Endometrial microvascular endothelial cells (primary cell): ENCODE results near the gene THAP10. TPM values are rescaled to one million over a fixed set of nuclear protein-coding genes. Genes with fewer than 3 reads are reported as not detected.

Experiments
- in situ Hi-C: cut with HindIII; loops from 2 replicates; pipeline ENCODE4 v1.10.0; 2017; ENCODE audit warnings: low sequenced_read_pairs, low pct_unique_long_range_greater_than_20kb; ENCODE audit errors: inconsistent ontology term
- total RNA-seq: library from RNA; depleted of rRNA; stranded (reverse); fragments of >200 nt; gene quantifications from one replicate; pipeline ENCODE4 v1.2.3, GENCODE V29; 2015; ENCODE audit errors: inconsistent ontology term

Gene THAP10
- total RNA-seq, 1 donor from 2014 or later, result 10.8 TPM

DNA sequence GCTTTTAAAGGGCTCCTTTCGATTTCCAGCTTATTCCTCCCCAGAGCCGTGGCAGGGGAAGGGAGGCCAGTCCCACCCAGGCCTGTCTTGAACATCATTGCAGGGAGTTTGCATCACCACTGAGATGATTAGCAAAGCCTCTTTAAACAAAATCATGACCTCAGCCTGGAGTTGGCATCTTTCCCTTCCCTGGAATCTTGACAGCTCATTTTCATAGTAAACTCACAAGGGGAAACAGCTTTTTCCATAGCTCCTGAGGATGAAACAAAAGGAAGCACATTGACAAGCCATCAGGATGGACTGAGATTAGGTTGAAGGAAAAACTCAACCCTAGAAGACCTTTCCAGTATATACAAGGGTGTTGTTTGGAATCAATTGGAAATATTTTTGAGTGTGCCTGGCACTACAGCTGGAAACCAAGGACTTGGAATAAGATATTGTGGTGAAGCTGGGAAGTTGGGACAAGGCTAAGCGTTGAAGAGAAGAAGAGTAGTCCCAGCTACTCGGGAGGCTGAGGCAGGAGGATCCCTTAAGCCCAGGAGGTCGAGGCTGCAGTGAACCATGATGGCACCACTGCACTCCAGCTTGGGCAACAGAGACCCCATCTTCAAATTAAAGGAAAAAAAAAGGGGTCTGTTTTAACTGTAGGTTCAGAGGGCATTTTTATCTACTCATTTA, 35.2 kb downstream of the THAP10 start:
- in situ Hi-C loops, result no loop called here

DNA sequence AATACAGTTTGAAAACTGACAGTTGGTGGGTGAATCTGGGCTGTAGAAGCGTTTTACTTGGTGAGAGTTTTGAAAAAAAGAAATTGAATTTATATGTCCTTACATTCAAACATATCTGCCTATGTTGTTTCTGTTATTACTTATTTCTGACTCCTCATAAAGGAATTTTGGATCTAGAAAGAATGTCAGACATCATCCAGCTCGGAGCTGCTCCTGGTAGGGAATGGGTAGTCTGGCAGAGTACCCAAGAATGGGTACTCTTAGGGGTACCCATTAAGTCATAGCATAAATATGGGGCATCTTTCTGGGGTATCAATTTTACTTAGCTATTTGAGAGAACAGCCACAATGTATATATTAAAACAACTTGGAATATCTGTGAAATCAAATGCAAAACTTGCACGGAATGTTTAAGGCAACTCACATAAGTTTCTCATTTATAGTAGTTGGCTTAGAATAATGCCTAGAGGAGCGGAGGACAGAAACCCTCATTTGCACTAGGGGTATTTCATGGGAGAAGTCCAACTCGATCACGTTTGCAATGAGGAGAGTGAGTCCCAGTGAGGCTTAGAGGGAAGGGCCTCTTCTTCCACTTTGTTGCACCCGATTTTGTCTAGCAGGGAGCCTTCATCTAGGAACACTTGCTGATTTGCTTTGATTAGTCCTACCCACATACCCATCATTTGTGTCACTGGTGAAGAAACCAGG, 35.9 kb downstream of the THAP10 start:
- in situ Hi-C loops, result no loop called here

DNA sequence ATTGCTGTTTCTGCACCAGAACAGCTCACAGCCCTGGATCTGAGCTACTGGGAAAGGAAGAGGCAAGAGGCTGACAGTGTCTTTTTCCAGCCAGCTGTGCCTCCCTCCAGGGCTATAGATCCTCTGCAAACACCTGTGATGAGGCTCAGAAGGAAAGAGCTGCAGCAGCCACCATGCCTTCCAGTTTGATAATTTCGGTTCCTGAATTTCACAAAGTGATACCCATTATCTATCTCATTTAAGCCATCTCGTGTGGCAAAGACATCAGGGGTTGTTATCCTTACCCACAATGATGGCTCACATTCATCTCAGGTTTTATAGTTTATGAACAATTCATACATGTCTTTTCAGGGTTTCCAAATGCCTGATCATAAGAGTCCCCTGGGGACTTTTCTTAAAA, 36.5 kb downstream of the THAP10 start:
- in situ Hi-C loops, result no loop called here

DNA sequence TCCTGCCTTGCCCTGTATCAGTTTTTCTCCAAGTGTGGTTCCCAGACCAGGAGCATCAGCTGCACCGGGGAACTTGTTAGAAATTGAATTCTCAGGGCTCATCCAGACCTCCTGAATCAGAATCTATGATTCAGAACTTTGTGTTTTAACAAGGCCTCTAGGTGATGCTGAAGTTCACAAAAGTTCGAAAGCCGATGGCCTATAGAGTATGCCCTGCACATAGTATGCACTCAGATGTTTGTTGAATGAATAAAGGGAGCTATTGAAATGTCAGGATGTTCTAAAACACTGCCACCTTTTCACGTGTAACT, 37.6 kb downstream of the THAP10 start:
- in situ Hi-C loops, result no loop called here

DNA sequence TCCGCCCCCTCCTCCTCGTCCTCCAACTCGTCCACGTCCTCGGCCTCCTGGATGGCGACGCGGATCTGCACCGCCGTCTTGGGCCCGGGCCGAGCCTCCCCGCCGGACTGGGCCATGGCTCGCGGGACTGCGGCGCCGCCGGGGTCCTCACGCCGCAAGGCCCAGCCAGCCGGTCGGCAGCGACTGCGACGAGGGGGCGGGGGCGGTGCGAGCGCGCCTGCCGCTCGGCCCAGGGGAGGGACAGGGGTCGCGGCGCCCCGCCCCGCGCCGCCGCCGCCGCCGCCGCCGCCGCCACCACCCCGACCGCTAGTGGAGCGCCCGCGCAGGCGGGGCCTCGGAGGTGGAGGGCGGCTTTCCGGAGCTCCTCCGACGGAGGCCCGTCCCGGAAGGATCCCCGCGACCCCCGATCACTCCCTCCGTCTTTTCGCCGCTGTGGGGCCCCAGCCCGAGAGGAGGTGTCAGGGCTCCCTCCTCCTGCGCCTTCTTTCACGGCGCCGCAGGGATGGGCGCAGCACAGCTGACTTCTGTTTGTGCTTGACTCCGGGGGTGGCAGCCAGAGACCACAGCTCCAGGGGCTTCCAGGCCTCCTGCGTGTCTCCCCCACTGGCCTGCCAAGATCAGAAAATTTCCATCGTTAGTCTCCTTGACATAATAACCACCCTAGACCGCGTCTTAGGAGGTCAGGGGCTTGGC, 38.1 kb downstream of the THAP10 start, which contains the start of gene LARP6:
Gene LARP6 (minus strand): TSS at position 185 of the 693 bp plus-strand sequence. CDS start 69 bp downstream, at position 116.
- in situ Hi-C loops, result no loop called here

DNA sequence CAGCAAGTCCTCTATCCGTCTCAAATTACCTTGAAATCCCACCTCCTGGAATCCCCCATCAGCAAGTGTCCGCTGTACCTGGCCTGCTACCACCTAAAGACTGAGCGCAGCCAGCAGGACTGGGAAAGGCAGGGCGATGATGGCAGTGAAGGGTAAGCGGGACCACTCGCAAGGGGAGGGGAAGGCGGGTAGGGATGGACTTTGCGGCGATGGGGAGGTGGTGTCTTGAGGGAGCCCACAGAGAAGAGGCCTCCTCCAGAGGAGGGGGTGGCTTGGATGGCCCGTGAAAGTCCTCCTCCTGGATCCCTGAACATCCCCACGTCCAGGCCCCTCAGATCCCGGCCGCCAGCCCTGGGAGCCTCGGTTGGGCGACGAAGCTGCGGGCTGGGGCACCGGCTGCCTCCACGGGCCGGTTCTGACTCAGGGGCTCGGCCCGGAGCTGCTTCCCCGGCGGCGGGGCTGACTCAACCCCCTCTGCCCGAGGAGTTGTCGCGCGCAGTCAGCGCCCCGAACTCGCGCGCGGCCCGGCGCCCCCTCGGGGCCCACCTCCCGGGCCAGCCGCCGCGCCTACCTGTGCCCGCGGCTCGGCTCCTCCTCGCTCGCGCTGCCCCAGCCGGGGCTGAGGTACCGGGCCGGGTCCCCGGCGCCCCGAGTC, 38.8 kb downstream of the THAP10 start:
- in situ Hi-C loops, result no loop called here

DNA sequence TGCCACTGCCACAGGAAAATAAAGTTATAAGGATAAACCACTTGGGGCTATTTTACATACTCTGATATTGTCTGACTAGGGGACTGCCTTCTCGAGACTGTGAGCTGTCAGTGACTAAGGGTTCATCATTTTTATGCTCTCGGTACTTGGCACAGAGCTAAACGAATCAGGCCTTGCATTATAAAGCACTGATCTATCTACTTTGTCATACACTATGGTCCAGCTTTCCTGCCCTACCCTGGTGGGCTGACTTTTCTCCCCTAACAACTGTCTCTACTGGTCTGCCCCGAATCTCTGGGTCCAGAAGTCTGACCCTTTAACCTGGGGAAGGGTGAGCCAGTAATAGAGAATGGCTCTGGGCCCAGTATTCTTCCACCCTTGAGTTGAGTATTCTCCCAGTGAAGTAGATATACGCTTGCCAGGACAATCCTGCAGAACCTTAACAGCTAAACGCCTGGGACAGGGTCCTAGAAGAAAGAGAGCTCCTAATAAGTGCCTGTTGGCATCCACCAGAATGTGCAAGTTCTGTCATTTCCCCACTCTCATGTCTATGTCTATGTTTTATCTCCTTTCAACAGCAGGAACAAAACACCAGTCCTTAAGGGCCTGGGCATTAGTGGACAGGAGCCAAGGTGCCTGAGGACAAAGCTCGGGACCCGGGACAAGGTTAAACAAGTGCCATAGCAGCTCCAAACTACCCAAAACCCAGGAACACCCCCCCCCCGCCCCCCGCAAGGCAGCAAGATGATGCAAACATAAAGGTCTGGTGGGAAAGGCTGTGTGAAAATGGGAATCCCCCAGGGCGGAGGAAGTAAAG, 39.5 kb downstream of the THAP10 start:
- in situ Hi-C loops, result no loop called here

DNA sequence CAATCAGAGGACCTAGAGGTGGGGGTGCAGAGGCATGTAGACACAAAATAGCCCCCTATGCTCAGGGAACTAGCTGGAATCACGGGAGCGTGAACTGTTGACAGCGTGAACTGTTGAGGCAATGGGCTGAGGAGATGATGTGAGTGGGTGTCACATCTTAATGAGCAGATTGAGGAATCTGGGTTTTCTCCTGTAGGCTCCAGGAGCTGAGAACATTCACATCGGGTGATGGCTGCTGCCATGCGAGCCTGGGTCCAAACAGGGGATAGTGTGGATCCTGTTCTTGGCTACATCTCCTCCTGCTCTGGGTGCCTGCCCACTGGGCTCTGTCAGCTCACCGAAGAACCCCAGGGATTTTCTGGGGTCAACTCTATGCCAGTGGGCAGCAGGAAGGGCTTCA, 40.3 kb downstream of the THAP10 start:
- in situ Hi-C loops, result no loop called here

DNA sequence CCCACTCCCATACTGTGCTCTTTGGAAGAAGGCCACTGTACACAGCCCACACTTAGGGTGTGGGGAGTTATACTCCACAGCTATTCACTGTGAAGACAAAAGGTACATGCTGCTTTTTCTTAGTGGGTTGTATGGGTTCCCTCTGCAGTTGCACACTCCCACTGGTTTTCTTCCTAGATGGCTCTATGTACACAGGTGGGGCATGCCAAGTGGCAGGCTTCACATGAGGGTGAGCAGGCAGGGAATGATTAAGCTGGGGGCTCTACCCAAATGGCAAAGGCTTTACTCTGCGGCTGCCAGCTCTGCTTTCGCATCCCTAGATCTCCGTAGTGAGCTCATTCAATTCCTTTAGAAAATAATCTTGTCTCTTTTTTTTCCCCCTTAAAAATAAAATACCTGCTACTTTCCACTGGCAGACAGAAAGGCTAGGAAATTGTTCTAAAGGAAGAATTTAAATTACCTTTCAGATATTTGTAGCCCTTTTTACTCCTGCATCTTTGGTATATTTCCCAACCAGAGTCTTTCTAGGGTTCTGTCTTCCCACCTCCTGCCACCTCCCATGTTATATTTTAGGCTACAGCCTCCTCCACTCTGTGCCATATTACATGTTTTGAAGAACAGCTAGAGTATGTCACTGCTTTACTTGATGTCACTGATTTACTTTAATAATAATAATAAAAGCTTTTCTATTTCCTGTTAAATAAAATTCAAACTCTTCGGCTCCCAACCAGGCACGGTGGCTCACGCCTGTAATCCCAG, 46.5 kb downstream of the THAP10 start:
- in situ Hi-C loops, result no loop called here

DNA sequence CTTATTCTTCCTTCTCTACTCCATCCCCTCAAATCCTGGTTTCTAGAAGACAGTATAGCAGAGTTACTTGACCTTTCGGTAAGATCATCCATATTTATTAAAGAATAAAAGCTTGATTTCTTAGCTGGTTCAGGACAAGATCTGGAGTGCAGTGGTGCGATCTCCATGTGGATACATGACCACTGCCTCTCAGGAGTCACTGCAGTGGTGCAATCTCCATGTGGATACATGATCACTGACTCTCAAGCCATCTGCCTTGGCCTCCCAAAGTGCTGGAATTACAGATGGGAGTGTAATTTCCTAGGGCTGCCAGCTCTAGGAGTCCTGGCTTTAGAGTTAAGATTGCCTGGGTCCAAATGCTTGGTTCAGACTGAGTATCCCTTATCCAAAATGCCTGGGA, 54.8 kb downstream of the THAP10 start:
- in situ Hi-C loops, result no loop called here

DNA sequence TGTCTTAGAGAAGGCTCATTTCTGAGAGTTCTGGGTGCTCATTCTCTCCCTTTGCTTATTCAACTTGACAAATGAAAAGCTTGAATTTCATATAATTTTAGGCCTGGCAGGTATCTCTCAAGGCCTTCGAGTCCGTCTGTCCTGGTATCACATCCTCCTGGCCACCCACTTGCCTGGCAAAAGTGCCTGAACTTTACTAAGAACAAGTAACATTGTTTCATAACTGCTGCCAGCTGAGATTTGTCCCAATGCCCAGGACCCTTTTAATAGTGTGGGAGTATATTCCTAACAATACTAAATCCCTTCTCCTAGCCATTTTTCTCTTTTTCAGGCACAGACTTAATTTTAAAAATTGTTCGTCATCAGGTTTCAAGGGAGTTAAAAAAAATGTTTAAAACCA, 56.4 kb downstream of the THAP10 start:
- in situ Hi-C loops, result no loop called here

DNA sequence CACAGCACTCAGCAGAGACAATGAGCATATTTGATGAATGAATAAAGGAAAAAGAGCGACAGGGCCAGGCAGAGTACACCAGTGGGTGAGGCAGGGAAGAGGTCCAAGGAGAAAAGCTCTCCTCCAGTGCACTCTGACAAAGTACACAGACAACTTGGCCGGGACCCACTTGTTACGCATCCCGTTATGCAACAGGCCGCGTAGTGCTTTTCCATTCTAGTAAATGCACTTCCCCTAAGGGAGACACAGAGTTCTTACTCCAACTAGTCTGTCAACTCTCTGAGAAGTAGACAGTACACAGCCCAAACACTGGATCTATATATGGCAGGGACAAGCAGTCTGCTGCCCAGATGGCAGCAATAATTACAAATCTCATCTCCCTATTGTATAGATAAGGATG, 56.8 kb downstream of the THAP10 start:
- in situ Hi-C loops, result no loop called here

DNA sequence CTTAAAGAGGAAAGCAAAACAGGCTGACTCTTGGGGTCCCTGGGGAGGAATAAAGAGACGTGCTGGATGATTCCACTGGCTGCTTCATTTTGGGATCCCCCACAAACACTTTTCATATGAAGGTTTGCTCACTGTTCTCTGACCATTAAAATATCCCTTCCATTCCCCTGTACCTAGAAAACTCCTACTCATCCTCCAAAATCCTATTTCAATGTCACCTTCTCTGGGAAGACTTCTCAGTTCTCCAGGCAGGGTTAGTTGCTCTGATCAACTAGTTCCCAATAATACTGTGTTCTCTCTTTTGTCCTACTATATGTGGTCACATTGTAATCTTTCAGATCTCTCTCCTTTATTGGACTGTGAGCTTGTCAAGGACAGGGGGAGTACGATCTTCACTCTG, 57.2 kb downstream of the THAP10 start:
- in situ Hi-C loops, result no loop called here

DNA sequence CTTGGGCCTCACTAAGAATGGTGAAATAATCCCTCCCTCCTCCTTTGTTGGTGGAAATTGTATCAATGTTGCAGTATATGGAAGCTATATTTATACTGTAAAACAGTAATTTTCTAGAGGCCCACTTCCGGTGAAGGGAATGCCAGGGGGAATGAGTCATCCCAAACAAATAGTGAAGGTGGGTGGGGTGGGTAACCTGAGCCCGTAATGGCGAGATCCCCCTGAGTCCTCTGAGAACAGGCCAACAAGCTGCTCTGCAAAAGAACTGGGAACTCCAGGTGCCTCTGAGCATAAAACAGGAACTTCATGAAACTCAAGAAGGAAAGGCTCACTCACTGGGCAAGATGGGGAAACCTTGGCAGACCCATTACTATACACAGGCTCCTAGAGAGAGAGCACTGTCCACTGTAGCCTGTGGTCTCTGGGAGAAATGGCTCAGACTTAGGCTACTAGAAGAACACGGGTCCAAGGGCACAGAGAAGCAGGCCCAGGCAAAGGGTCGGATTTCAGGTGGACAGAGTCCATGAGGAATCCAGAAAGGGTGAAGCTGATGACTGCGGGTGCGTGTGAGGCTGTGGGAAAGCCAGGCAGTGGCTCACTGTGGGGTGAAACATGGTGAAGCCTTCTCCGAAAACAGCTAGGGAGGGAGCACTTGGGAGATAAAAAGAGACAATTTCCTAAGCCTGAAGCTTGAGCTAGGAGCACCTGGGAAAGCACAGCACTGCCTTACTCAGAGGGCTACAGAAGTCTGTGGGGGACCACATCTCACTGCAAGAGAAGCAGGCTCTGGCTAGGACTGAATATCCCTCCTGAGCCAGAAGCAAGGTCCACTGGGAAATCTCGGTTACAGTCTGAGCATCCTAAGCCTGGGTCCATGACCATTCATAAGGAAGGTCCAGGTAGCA, 58.1 kb downstream of the THAP10 start:
- in situ Hi-C loops, result no loop called here

DNA sequence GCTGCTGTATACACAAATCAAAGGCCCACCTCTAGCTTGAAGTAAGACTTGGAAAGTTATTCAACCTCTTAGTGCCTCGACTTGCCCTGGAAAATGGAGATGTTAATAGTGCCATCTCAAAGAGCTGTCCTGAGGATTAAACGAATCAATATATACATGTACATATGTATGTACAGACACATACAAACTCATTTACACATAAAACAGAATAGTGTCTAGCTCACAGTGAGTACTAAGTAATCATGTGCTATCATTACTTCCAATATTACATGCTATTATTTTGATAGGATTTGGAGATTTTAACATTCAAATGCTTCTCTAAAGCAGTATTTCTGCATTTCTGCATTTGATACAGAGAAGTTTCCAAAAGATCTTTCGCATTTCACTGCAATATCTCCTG, 58.8 kb downstream of the THAP10 start:
- in situ Hi-C loops, result no loop called here

DNA sequence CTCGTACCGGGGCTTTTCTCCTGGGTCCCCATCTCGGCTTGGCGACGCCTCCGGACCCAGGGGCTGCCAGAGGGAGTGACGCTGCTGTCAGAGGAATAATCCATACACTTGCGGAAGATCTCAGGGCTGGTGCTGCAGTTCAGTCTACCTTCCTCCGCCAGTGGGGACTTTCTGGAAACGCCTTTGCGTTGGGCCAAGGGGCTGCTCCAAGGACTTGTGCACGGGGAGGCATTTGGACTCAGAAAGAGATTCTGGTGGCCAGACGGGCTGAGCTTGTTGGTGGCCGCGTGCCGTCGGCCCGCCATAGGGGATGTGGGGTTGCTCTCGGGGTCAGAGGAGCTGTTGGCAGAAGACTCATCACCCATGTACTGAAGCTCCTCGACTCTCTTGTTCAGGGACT, 60.1 kb downstream of the THAP10 start:
- in situ Hi-C loops, result no loop called here
